ENCODE data around the gene CEACAM8. TPM values are rescaled to one million over a fixed set of nuclear protein-coding genes. Genes with fewer than 3 reads are reported as not detected.

CEACAM8 gene
- total and polyA plus RNA-seq, 2 donors (not counting 3 experiments of a cell fraction or from before 2014, with no cell fraction given), result not detected

DNA sequence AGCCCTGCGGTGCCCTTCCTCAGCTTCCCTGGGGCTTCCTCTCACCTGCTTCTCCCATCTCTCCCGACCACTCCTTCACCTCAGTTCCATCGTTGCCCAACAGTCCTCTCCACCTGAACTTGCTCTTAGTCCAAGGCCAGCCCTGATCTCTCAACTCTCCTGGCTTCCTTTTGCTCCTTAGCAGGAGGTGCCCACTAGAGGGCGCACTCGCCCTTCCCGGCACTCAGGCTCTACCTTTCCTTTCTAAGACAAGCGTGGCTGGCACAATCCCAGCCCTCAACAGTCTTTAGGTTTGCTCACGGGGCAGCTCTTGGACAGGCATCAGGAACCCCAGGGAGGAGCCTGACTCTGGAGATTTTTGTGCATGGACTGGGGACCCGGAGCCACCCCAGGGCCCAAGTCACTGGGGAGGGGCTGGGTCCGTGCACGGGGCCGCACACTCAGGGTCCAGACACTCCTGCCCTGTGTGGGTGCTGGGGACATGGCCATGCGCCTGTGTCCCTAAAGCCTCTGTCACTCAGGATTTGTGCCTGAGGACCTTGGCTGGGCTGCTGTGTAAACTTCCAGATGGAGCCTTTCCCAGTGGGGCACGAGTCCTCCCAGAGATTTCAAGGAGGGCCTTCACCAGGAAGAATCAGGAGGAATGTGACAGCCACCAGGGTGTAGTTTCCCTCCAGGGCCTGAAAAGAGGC lies 12.1 kb upstream of the CEACAM8 start:
- Histone ChIP-seq H3K4me1 (ENCODE audit: control insufficient read depth, extremely low read depth, insufficient read depth, low read length) (no peaks in the 10 kb centered on the region), H3K9me3 (replicated peaks; ENCODE audit: control insufficient read depth, insufficient read depth, low read length) (no peaks in the 10 kb centered on the region), H3K9me1 (replicated peaks; ENCODE audit: control insufficient read depth, extremely low read depth, insufficient read depth, low read length) (no peaks in the 10 kb centered on the region), H3K36me3 (ENCODE audit: control insufficient read depth in 2 of 2, extremely low read depth in 1 of 2, insufficient read depth in 2 of 2, low read length in 2 of 2) (no peaks in the 10 kb centered on the region), H3K79me2 (ENCODE audit: control insufficient read depth, insufficient read depth, low read length) (no peaks in the 10 kb centered on the region), H3K4me3 (replicated peaks in 1 of 3; ENCODE audit: insufficient read depth in 1 of 3, low read depth in 1 of 3, low read length in 3 of 3) (no peak overlapping the region), H3K27me3 (ENCODE audit: control insufficient read depth in 2 of 2, insufficient read depth in 2 of 2, low read length in 2 of 2) (no peaks in the 10 kb centered on the region), H3K9ac (replicated peaks; ENCODE audit: extremely low read depth, insufficient read depth, low read length) (no peak overlapping the region), H3K4me2 (ENCODE audit: insufficient read depth, low read length) (no peak overlapping the region), H2AFZ (ENCODE audit: low read depth, low read length) (no peak overlapping the region), H4K20me1 (replicated peaks; ENCODE audit: control insufficient read depth, extremely low read depth, insufficient read depth, low read length) (no peaks in the 10 kb centered on the region), H3K27ac (ENCODE audit: insufficient read depth, low read depth, low read length) (no peak overlapping the region)
- dilution Hi-C loops (cut with MboI; ENCODE audit: extremely low pct_ligation_motif_present, low sequenced_read_pairs), result no loop called here
- ChIA-PET CTCF (interaction anchor here (0.8 kb wide), 1 partner anchor 10 kb away, joined by 5 read pairs; no protein-coding TSS in a partner anchor), POLR2A (no interaction called here)
- no TSS peak for BruUV-seq (replicated peaks)
- DNase-seq (ENCODE audit: low read depth, low spot score) (peak; percentile 8), FAIRE-seq (peak; percentile 75)
- intact Hi-C loops (cut with micrococcal nuclease), result loop anchor here (2.0 kb wide), 1 partner anchor 170 kb away; no protein-coding TSS in a partner anchor
- TF ChIP-seq, protein P1, sequence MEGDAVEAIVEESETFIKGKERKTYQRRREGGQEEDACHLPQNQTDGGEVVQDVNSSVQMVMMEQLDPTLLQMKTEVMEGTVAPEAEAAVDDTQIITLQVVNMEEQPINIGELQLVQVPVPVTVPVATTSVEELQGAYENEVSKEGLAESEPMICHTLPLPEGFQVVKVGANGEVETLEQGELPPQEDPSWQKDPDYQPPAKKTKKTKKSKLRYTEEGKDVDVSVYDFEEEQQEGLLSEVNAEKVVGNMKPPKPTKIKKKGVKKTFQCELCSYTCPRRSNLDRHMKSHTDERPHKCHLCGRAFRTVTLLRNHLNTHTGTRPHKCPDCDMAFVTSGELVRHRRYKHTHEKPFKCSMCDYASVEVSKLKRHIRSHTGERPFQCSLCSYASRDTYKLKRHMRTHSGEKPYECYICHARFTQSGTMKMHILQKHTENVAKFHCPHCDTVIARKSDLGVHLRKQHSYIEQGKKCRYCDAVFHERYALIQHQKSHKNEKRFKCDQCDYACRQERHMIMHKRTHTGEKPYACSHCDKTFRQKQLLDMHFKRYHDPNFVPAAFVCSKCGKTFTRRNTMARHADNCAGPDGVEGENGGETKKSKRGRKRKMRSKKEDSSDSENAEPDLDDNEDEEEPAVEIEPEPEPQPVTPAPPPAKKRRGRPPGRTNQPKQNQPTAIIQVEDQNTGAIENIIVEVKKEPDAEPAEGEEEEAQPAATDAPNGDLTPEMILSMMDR (IDR thresholded peaks at IDR 0.05; ENCODE audit: extremely low read depth in 1 of 2, insufficient read depth in 1 of 2, low read depth in 1 of 2, low read length in 2 of 2), result peak; percentile 66 to 69
- TF ChIP-seq JUN (IDR thresholded peaks at IDR 0.05; ENCODE audit: borderline replicate concordance, insufficient read depth, insufficient read length, low read depth), result no peak

DNA sequence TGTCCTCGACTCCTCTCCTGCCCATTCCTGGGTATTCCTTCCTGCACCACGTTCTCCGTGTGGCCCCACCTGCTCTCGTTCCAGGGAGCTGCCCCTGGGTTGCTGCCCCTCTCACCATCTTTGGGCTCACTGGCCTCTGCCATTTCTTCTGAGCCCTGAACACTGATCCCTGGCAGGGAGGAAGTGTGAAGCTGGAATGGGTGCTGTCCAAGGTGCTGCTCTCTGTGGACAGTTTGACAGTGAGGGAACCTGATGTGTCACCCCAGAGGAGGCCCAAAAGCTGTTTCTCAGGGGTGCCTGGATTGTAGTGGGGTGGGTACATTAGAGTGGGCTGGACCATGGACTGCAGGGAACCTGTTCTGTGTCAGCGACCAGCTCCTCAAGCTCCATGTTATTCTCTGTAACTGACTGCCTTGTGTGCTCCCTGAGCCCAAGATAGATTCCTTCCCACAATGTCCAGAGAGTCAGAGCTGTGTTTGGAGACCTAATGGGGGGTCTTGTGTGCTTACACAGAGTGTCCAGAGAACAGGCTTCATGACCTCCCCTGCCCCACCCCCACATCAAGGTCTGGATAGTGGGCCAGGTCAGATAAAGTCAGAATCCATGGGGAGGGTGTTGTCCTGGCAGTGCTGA lies 7.2 kb upstream of the CEACAM8 start:
- no peak overlapping the region for H3K4me2 ChIP-seq (ENCODE audit: insufficient read depth, low read length)
- dilution Hi-C loops (cut with MboI; ENCODE audit: extremely low pct_ligation_motif_present, low sequenced_read_pairs), result no loop called here
- H3K79me2 ChIP-seq (ENCODE audit: control insufficient read depth, insufficient read depth, low read length), result no peaks in the 10 kb centered on the region
- H3K4me1 ChIP-seq (ENCODE audit: control insufficient read depth, extremely low read depth, insufficient read depth, low read length), result no peaks in the 10 kb centered on the region
- no peak for TF ChIP-seq GATA2 (IDR thresholded peaks at IDR 0.05; ENCODE audit: insufficient read depth, insufficient read length, low read depth, low read length)
- no peak for TF ChIP-seq JUN (IDR thresholded peaks at IDR 0.05; ENCODE audit: borderline replicate concordance, insufficient read depth, insufficient read length, low read depth)
- TF ChIP-seq, protein P2, sequence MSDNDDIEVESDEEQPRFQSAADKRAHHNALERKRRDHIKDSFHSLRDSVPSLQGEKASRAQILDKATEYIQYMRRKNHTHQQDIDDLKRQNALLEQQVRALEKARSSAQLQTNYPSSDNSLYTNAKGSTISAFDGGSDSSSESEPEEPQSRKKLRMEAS (IDR thresholded peaks at IDR 0.05; ENCODE audit: insufficient read depth, insufficient read length), result no peak
- TF ChIP-seq POLR2A (IDR thresholded peaks at IDR 0.05; ENCODE audit: low read depth, low read length), result no peak
- TF ChIP-seq MYC (IDR thresholded peaks at IDR 0.05; ENCODE audit: low read depth, low read length), result no peak
- no peak for TF ChIP-seq POLR2AphosphoS5 (IDR thresholded peaks at IDR 0.05; ENCODE audit: insufficient read depth, low read depth, low read length)
- TF ChIP-seq, protein P1 (IDR thresholded peaks at IDR 0.05; ENCODE audit: extremely low read depth in 1 of 2, insufficient read depth in 1 of 2, low read depth in 1 of 2, low read length in 2 of 2), result no peak
- TF ChIP-seq FOS (IDR thresholded peaks at IDR 0.05; ENCODE audit: borderline replicate concordance, insufficient read depth, low read length), result no peak
- no peak for TF ChIP-seq EZH2 (IDR thresholded peaks at IDR 0.05; ENCODE audit: borderline replicate concordance, low read depth, low read length, severe bottlenecking)
- H2AFZ ChIP-seq (ENCODE audit: low read depth, low read length), result no peak overlapping the region
- no peak overlapping the region for H3K9ac ChIP-seq (replicated peaks; ENCODE audit: extremely low read depth, insufficient read depth, low read length)
- H3K9me3 ChIP-seq (replicated peaks; ENCODE audit: control insufficient read depth, insufficient read depth, low read length), result no peaks in the 10 kb centered on the region
- no peak for FAIRE-seq
- no peaks in the 10 kb centered on the region for H3K27me3 ChIP-seq (ENCODE audit: control insufficient read depth in 2 of 2, insufficient read depth in 2 of 2, low read length in 2 of 2)
- ChIA-PET POLR2A (no interaction called here), CTCF (no interaction called here)
- H3K9me1 ChIP-seq (replicated peaks; ENCODE audit: control insufficient read depth, extremely low read depth, insufficient read depth, low read length), result no peaks in the 10 kb centered on the region
- BruUV-seq (replicated peaks), result no TSS peak
- no peak overlapping the region for H3K4me3 ChIP-seq (replicated peaks in 1 of 3; ENCODE audit: insufficient read depth in 1 of 3, low read depth in 1 of 3, low read length in 3 of 3)
- intact Hi-C loops (cut with micrococcal nuclease), result no loop called here
- H3K36me3 ChIP-seq (ENCODE audit: control insufficient read depth in 2 of 2, extremely low read depth in 1 of 2, insufficient read depth in 2 of 2, low read length in 2 of 2), result no peaks in the 10 kb centered on the region
- no peak overlapping the region for H3K27ac ChIP-seq (ENCODE audit: insufficient read depth, low read depth, low read length)
- DNase-seq (ENCODE audit: low read depth, low spot score), result no peak
- no peaks in the 10 kb centered on the region for H4K20me1 ChIP-seq (replicated peaks; ENCODE audit: control insufficient read depth, extremely low read depth, insufficient read depth, low read length)

All from endothelial cell of umbilical vein (primary cell).